ENCODE measurements around the gene SF3A1.

SF3A1 gene

DNA sequence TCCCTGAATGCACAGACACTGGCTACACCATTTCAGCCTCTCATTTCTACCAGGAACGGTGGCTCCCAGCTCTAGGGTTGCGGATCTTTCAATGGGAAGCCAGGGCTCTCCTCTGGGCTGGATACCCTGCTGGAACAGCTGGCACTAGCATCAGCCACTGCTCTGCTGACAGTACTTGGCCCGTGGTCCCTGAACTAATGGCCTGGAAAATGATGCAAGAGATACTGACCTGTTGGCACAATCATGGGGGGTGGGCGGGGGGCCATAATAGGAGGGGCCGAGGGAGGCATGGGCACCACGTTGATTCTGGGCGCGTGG lies 19.3 kb downstream of the SF3A1 start:
- Mint-ChIP-seq H3K4me3 (no peak overlapping the region), H3K9me3 (no peaks in the 10 kb centered on the region), H3K27ac (no peak overlapping the region), H3K36me3 (ENCODE audit: low read depth) (peaks cover 80% of the 10 kb centered on the region), H3K4me1 (no peaks in the 10 kb centered on the region), H3K27me3 (ENCODE audit: low read depth, poor library complexity) (no peaks in the 10 kb centered on the region)
- TF ChIP-seq, protein P1, sequence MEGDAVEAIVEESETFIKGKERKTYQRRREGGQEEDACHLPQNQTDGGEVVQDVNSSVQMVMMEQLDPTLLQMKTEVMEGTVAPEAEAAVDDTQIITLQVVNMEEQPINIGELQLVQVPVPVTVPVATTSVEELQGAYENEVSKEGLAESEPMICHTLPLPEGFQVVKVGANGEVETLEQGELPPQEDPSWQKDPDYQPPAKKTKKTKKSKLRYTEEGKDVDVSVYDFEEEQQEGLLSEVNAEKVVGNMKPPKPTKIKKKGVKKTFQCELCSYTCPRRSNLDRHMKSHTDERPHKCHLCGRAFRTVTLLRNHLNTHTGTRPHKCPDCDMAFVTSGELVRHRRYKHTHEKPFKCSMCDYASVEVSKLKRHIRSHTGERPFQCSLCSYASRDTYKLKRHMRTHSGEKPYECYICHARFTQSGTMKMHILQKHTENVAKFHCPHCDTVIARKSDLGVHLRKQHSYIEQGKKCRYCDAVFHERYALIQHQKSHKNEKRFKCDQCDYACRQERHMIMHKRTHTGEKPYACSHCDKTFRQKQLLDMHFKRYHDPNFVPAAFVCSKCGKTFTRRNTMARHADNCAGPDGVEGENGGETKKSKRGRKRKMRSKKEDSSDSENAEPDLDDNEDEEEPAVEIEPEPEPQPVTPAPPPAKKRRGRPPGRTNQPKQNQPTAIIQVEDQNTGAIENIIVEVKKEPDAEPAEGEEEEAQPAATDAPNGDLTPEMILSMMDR (IDR thresholded peaks at IDR 0.05), result no peak
- no peak for DNase-seq

DNA sequence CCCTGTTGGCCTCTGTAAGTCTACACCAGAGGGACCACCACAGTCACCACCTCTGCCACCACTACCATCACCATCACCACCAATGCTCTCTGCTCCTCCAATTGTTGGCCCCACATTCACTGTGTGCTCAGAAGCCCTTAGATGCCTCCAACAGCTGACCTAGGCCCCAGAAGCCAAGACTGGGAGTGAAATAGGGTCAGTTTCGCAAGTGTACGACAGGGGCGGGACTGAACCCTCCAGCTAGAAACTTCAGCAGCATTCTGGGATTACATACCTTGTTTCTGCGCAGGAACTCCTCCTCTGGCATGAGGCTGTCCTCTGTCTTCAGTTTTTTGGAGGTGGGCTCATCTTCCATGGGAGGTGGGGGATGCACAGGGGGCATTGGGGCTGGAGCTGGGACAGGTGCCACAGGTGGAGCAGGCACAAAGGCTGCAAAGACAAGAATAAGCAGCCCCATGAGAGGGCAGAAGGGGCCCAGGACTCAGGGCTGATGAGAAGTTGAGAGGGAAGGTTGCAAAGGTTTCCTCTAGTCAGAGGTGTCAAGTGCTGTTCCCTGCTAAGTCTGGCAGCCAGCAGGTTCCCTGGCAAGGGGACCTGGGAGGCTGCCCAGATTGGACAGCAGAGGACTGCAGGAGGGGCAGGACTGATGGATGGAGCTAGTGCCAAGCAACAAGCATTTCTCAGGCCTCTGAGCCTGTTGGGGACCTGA lies 19.8 kb downstream of the SF3A1 start:
- DNase-seq, result no peak
- H3K27me3 Mint-ChIP-seq (ENCODE audit: low read depth, poor library complexity), result no peaks in the 10 kb centered on the region
- H3K36me3 Mint-ChIP-seq (ENCODE audit: low read depth), result peaks cover 78% of the 10 kb centered on the region

DNA sequence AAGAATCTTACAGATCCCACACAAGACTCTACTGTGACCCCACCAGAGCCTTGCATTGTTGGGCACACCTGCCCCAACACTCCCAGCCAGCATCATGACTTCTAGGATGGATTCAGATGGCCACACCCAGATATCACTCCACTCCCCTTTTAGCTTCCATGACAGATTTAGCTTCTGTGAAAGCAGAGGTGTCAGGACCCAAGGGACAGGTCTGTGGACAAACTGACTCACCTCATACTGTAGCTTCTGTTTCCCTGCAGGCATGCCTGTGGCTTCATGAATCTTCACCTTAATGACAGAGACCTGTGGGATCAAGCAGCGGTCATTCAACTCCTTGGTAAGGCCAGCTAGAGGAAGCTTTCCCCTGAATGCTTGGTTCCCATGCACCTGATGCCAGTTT lies 21.5 kb downstream of the SF3A1 start:
- no peak for DNase-seq
- TF ChIP-seq, protein P1 (IDR thresholded peaks at IDR 0.05), result no peak
- Mint-ChIP-seq H3K36me3 (ENCODE audit: low read depth) (peaks cover 75% of the 10 kb centered on the region), H3K27me3 (ENCODE audit: low read depth, poor library complexity) (no peaks in the 10 kb centered on the region), H3K9me3 (no peaks in the 10 kb centered on the region), H3K4me3 (no peak overlapping the region), H3K4me1 (no peaks in the 10 kb centered on the region), H3K27ac (no peak overlapping the region)

More for the DNA sequence above, 19.8 kb downstream of the SF3A1 start:
- H3K9me3 Mint-ChIP-seq, result no peaks in the 10 kb centered on the region
- no peak overlapping the region for H3K4me3 Mint-ChIP-seq
- TF ChIP-seq, protein P1 (IDR thresholded peaks at IDR 0.05), result no peak
- no peaks in the 10 kb centered on the region for H3K4me1 Mint-ChIP-seq
- H3K27ac Mint-ChIP-seq, result no peak overlapping the region

DNA sequence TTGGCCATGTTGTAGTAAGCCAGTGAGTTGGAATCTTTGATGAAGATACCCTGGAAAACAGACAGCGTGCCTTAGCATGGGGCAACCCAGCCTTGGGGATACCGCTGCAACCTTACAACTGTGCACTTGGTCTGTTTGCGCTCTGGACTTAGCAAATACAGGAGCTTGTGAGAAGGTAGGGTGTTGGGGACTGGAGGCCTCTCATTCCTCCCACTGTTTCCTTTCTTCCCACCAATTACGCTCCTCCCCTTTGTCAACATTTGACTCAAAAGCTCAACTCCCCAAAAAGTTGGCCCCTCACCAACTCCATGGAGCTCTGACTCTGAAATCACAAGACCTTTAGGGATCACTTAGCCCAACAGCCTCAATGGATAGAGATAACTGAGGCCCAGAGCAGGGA lies 22.0 kb downstream of the SF3A1 start:
- Mint-ChIP-seq H3K4me1 (no peaks in the 10 kb centered on the region), H3K27me3 (ENCODE audit: low read depth, poor library complexity) (no peaks in the 10 kb centered on the region), H3K9me3 (no peaks in the 10 kb centered on the region), H3K36me3 (ENCODE audit: low read depth) (peaks cover 70% of the 10 kb centered on the region), H3K27ac (no peak overlapping the region), H3K4me3 (no peak overlapping the region)
- no peak for DNase-seq
- TF ChIP-seq, protein P1 (IDR thresholded peaks at IDR 0.05), result no peak

DNA sequence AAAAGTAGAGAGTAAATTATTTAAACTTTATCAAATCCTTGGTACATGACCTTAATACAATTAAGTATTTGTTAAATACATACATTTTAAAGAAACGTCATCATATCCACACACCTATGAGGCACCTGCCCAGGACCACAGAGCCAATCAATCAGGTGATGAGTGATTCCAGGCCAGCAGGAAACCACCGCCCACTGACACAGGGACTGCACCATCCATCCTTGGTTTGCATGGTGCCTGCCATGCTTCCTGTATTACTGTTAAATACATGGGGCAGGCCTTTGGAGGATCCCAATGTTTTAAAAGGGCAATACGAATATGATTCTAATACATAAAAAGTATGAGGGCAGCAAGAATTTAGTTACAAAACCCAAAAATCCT lies 23.0 kb downstream of the SF3A1 start:
- H3K9me3 Mint-ChIP-seq, result no peaks in the 10 kb centered on the region
- H3K27me3 Mint-ChIP-seq (ENCODE audit: low read depth, poor library complexity), result peaks cover 2% of the 10 kb centered on the region
- H3K36me3 Mint-ChIP-seq (ENCODE audit: low read depth), result peaks cover 61% of the 10 kb centered on the region
- TF ChIP-seq, protein P1 (IDR thresholded peaks at IDR 0.05), result no peak
- DNase-seq, result no peak
- no peak overlapping the region for H3K4me3 Mint-ChIP-seq
- H3K4me1 Mint-ChIP-seq, result no peaks in the 10 kb centered on the region
- no peak overlapping the region for H3K27ac Mint-ChIP-seq

DNA sequence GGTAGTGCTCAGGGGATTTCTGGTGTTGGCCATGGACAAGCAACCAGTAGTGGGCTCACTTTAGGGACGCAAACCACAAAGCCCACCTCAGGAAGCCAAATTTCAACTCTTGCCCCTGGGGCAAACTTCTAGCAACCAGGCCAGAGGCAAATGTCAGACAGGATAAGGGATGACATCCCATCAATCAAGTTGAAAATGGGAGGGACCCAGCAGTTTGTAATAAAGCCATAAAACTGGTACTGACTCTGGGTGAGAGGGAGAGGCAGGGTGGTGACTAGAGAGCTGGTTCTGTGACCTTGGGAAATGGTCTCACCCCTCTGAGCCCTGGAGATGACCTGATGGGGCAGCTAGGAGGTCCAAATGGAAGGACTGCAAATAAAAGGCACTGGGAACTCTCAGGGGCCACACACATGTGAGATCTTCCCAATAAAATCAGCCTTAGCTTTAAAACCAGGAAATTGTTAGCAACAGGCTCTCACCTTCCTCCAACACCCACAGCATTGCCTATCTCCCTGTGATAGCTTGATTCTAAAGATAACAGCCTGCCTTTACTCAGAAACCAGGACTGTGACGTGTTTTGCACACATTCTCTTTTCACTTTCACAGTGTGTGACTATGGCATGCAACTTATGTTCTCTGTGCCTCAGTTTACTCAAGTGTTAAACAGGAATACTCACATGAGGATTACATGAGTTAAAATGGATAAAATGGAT lies 23.5 kb downstream of the SF3A1 start:
- H3K27me3 Mint-ChIP-seq (ENCODE audit: low read depth, poor library complexity), result peaks cover 3% of the 10 kb centered on the region
- H3K4me1 Mint-ChIP-seq, result no peaks in the 10 kb centered on the region
- H3K9me3 Mint-ChIP-seq, result no peaks in the 10 kb centered on the region
- H3K27ac Mint-ChIP-seq, result peak overlapping the region; percentile 88
- no peak for DNase-seq
- H3K36me3 Mint-ChIP-seq (ENCODE audit: low read depth), result peaks cover 57% of the 10 kb centered on the region
- TF ChIP-seq, protein P1 (IDR thresholded peaks at IDR 0.05), result no peak
- no peak overlapping the region for H3K4me3 Mint-ChIP-seq
